Endothelial cell of umbilical vein (primary cell): ENCODE measurements around the gene MATN1. TPM values are rescaled to one million over a fixed set of nuclear protein-coding genes. Genes with fewer than 3 reads are reported as not detected.

Experiments used
- BruUV-seq: library from RNA; stranded (reverse); fragments of 400-500 nt; replicated peaks from 2 replicates; lab custom pipeline; 2021; lab: Mats Ljungman, UMichigan
- CTCF ChIA-PET: fragments of 300-600, 350-600 bp; sonication (Branson Sonifier 250); formaldehyde crosslinking; loops from one replicate; lab custom pipeline; 2021; ENCODE audit warnings: antibody characterized with exemption, inconsistent platforms; lab: Charles Lee
- POLR2A ChIA-PET: fragments of 300-600, 350-600 bp; sonication (Branson Sonifier 250); formaldehyde crosslinking; loops from one replicate; lab custom pipeline; 2021; ENCODE audit warnings: antibody characterized with exemption, inconsistent platforms; lab: Charles Lee
- DNase-seq: peaks from one replicate; pipeline ENCODE4 v3.0.0-alpha.2; 2011; ENCODE audit warnings: low read depth, low spot score
- FAIRE-seq: peaks from 2 replicates; lab custom pipeline; 2011; peaks lifted over from hg19 to GRCh38; lab: Jason Lieb, UNC
- H2AFZ ChIP-seq: 2 replicates; pipeline ENCODE4 v1.6.0; 2012; ENCODE audit warnings: low read depth, low read length, control low read depth, inconsistent platforms
- H3K27ac ChIP-seq: 2 replicates; pipeline ENCODE4 v1.5.1; 2011; ENCODE audit warnings: low read depth, mild to moderate bottlenecking, control low read depth, low read length, moderate library complexity; ENCODE audit not compliant: insufficient read depth
- H3K27me3 ChIP-seq, 2 experiments: 2 replicates each; pipeline versions ENCODE4 v1.6.0 to v1.6.1; 2011; ENCODE audit warnings: low read length in 2 of 2, mixed read lengths in 1 of 2; ENCODE audit not compliant: control insufficient read depth in 2 of 2, insufficient read depth in 2 of 2
- H3K36me3 ChIP-seq, 2 experiments: 2 replicates in 1 of 2; 3 replicates in 1 of 2; pipeline ENCODE4 v1.5.1; 2011; ENCODE audit warnings: low read length in 2 of 2, mild to moderate bottlenecking in 1 of 2, moderate library complexity in 1 of 2; ENCODE audit not compliant: control insufficient read depth in 2 of 2, insufficient read depth in 2 of 2; ENCODE audit errors: extremely low read depth in 1 of 2
- H3K4me1 ChIP-seq: 3 replicates; pipeline ENCODE4 v1.5.1; 2011; ENCODE audit warnings: mild to moderate bottlenecking, low read length; ENCODE audit not compliant: control insufficient read depth, insufficient read depth; ENCODE audit errors: extremely low read depth
- H3K4me2 ChIP-seq: 2 replicates; pipeline ENCODE4 v1.6.1; 2011; ENCODE audit warnings: low read length, control low read depth, mixed read lengths; ENCODE audit not compliant: insufficient read depth
- H3K4me3 ChIP-seq, 3 experiments: fragments of 200-600 bp in 1 of 3; sonication (generic), shearing (Covaris generic) in 1 of 3; replicated peaks in 1 of 3; 2 replicates each; pipeline ENCODE4 v1.5.1; 2011 to 2016; ENCODE audit warnings: control low read depth in 3 of 3, low read length in 3 of 3, mild to moderate bottlenecking in 2 of 3, inconsistent platforms in 1 of 3, low read depth in 1 of 3, moderate library complexity in 1 of 3; ENCODE audit not compliant: insufficient read depth in 1 of 3
- H3K79me2 ChIP-seq: 2 replicates; pipeline ENCODE4 v1.6.0; 2012; ENCODE audit warnings: low read length, inconsistent platforms; ENCODE audit not compliant: control insufficient read depth, insufficient read depth
- H3K9ac ChIP-seq: replicated peaks from 2 replicates; pipeline ENCODE3; 2011; ENCODE audit warnings: low read length, control low read depth; ENCODE audit not compliant: insufficient read depth; ENCODE audit errors: extremely low read depth
- H3K9me1 ChIP-seq: replicated peaks from 3 replicates; pipeline ENCODE4 v1.6.0; 2011; ENCODE audit warnings: mild to moderate bottlenecking, low read length; ENCODE audit not compliant: control insufficient read depth, insufficient read depth; ENCODE audit errors: extremely low read depth
- H3K9me3 ChIP-seq: replicated peaks from 2 replicates; pipeline ENCODE4 v1.5.1; 2012; ENCODE audit warnings: low read length, inconsistent platforms; ENCODE audit not compliant: control insufficient read depth, insufficient read depth
- H4K20me1 ChIP-seq: replicated peaks from 2 replicates; pipeline ENCODE3; 2011; ENCODE audit warnings: mild to moderate bottlenecking, low read length; ENCODE audit not compliant: control insufficient read depth, insufficient read depth; ENCODE audit errors: extremely low read depth
- CTCF ChIP-seq, 2 donors: IDR thresholded peaks; 1 replicate in 1 of 2; 2 replicates in 1 of 2; pipeline ENCODE4 v1.5.1; 2011; ENCODE audit warnings: low read length in 2 of 2, mild to moderate bottlenecking in 2 of 2, moderate library complexity in 2 of 2, control low read depth in 1 of 2, inconsistent platforms in 1 of 2, low read depth in 1 of 2; ENCODE audit not compliant: insufficient read depth in 1 of 2; ENCODE audit errors: extremely low read depth in 1 of 2
- EZH2 ChIP-seq: IDR thresholded peaks from 2 replicates; pipeline ENCODE4 v1.6.1; 2012; ENCODE audit warnings: borderline replicate concordance, low read depth, mild to moderate bottlenecking, moderate library complexity, low read length, inconsistent platforms; ENCODE audit not compliant: severe bottlenecking
- FOS ChIP-seq: IDR thresholded peaks from 2 replicates; pipeline ENCODE4 v1.6.1; 2011; ENCODE audit warnings: mild to moderate bottlenecking, low read length, moderate library complexity, borderline replicate concordance; ENCODE audit not compliant: insufficient read depth
- GATA2 ChIP-seq: IDR thresholded peaks from 2 replicates; pipeline ENCODE4 v1.7.0; 2011; ENCODE audit warnings: low read depth, mild to moderate bottlenecking, moderate library complexity, mixed read lengths, low read length; ENCODE audit not compliant: insufficient read length, insufficient read depth
- JUN ChIP-seq: IDR thresholded peaks from 2 replicates; pipeline ENCODE4 v1.6.1; 2011; ENCODE audit warnings: borderline replicate concordance, low read depth; ENCODE audit not compliant: insufficient read length, insufficient read depth
- MAX ChIP-seq: IDR thresholded peaks from 2 replicates; pipeline ENCODE4 v1.6.1; 2011; ENCODE audit not compliant: insufficient read depth, insufficient read length
- MYC ChIP-seq: IDR thresholded peaks from one replicate; pipeline ENCODE4 v1.6.1; 2011; ENCODE audit warnings: mild to moderate bottlenecking, low read depth, low read length
- POLR2A ChIP-seq: IDR thresholded peaks from 2 replicates; pipeline ENCODE4 v1.6.1; 2012; ENCODE audit warnings: low read depth, mild to moderate bottlenecking, control low read depth, low read length
- POLR2AphosphoS5 ChIP-seq: IDR thresholded peaks from 2 replicates; pipeline ENCODE4 v1.6.1; 2012; ENCODE audit warnings: low read depth, mild to moderate bottlenecking, control low read depth, low read length, moderate library complexity; ENCODE audit not compliant: insufficient read depth
- dilution Hi-C: fragments of 300-500 bp; cut with MboI; formaldehyde crosslinking; loops from one replicate; pipeline ENCODE4 v1.15.0; 2019; ENCODE audit warnings: low sequenced_read_pairs; ENCODE audit not compliant: extremely low pct_ligation_motif_present
- intact Hi-C: fragments of 100-400 bp; cut with micrococcal nuclease; formaldehyde crosslinking; loops from one replicate; pipeline ENCODE4 v1.10.0; 2022
- polyA plus RNA-seq, 4 experiments: library from polyadenylated mRNA; depleted of rRNA in 3 of 4; stranded (reverse) in 3 of 4; unstranded in 1 of 4; fragments of >200 nt; gene quantifications; 2 replicates each; pipeline versions ENCODE4 v1.2.1 to v1.2.3, GENCODE V29; 2011 to 2012; ENCODE audit warnings: missing spikeins in 1 of 4
- total RNA-seq: library from RNA; stranded (reverse); gene quantifications from 2 replicates; pipeline ENCODE4 v1.2.3, GENCODE V29; 2021

MATN1 gene
- total and polyA plus RNA-seq, 2 donors (not counting 3 experiments of a cell fraction or from before 2014, with no cell fraction given), result 0.29 to 0.36 TPM

- Histone ChIP-seq H2AFZ (no peak overlapping the region), H3K9me1 (no peaks in the 10 kb centered on the region), H3K9me3 (no peaks in the 10 kb centered on the region), H3K27me3 (peaks cover 16 to 23% of the 10 kb centered on the region in 2 experiments), H3K4me2 (no peak overlapping the region), H3K79me2 (no peaks in the 10 kb centered on the region), H3K9ac (no peak overlapping the region), H3K4me1 (no peaks in the 10 kb centered on the region), H3K4me3 (no peak overlapping the region), H4K20me1 (no peaks in the 10 kb centered on the region), H3K36me3 (no peaks in the 10 kb centered on the region), H3K27ac (no peak overlapping the region)
- dilution Hi-C loops, result no loop called here
- POLR2A ChIA-PET, result no interaction called here
- DNase-seq, result no peak
- FAIRE-seq, result no peak
- intact Hi-C loops, result no loop called here
- BruUV-seq, result no TSS peak
- CTCF ChIA-PET, result interaction anchor here (0.7 kb wide), 1 partner anchor 27 kb away, joined by 3 read pairs; no protein-coding TSS in a partner anchor
- TF ChIP-seq JUN, result no peak
- TF ChIP-seq GATA2, result no peak
- TF ChIP-seq EZH2, result no peak
- TF ChIP-seq CTCF (IDR thresholded peaks at IDR 0.05; ENCODE audit: extremely low read depth in 1 of 2, insufficient read depth in 1 of 2, low read depth in 1 of 2, low read length in 2 of 2), result no peak
- no peak for TF ChIP-seq MYC
- TF ChIP-seq FOS, result no peak
- TF ChIP-seq POLR2AphosphoS5, result no peak
- TF ChIP-seq MAX, result no peak
- TF ChIP-seq POLR2A, result no peak
Measured at GRCh38 chr1:30680879-30681278, 42.5 kb downstream of the MATN1 start.
